ENCODE results near the gene KCNN4.
"Not testable (repeated sequence)": the region's sequence is repeated elsewhere in the genome, so short reads cannot be mapped to it uniquely, and the experiment has no call there.

The KCNN4 gene

DNA sequence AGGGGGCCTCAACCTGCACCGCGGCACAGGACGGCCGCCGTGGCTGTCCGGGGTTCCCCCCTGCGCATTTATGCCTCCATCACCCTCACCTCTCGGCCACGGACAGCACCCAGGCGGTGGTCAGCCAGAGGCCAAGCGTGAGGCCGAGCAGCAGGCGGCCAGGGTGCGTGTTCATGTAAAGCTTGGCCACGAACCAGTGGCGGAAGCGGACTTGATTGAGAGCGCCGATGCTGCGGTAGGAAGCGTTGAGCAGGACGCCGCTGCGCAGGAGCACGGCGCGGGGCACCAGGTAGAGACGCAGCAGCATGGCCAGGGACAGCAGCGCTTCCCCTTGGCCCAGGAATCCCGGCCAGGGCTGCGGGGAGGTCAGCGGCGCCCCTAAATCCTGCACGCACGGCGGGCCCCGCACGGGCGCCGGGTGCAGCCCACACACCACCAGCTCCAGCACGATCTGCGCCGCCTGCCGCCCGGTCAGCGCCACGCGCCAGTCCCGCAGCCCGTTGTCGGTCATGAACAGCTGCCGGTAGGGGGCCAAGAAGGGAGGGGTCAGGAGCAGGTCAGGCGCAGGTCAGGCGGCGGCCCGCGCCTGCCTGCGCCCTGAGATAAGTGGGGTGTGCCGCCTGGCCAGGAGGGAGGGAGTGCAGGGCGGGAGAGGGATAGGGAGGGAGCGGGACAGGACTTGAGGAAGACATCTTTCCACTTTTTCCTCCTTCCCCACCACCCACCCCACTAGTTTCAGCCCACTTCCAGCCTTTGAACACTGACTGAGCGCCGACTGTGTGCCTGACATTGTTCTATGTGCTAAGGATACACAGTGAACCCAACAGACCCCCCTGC is 6.5 kb downstream of the KCNN4 start:
- no peak for DNase-seq

GRCh38 chr19:43773725-43774102 is 7.1 kb downstream of the KCNN4 start:
- no peak for DNase-seq

GRCh38 chr19:43769256-43769655 is 11.5 kb downstream of the KCNN4 start:
- DNase-seq = no peak

- no peak for DNase-seq
Measured at GRCh38 chr19:43768273-43769050, 12.3 kb downstream of the KCNN4 start.

DNA sequence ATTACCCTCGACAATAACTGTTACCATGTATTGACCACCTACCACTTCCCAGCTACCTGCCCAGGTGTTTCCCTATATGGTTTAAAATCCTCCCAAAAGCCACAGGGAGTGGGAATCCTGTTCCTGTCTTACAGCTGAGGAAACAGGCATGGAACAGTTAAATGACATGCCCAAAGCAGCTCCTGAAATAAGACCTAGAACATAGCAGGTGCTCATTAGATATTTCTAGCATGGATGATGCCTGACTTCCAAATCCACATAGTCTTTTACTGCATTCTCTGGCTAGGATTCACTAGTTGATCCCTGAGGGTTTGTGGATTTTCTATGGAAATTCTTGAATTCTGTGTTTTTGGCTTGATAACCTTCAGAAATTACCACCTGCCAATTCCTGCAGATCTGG is 13.0 kb downstream of the KCNN4 start:
- no peak for DNase-seq

DNA sequence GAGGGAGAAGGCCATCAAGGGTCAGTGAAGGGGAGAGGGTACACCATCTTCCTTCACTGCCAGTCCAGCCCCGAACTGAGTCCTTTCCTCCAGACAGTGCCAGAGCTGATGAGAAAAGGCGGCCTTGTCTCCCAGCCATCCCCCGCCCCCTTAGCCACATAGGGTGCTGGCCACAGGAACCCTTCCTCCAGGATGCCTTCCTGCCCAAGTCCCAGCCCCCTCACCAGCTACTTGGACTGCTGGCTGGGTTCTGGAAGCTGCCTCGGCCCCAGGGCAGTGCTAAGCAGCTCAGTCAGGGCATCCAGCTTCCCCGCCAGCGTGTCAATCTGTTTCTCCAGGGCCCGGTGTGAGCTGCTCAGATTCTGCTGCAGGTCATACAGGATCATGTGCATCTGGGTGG is 13.5 kb downstream of the KCNN4 start:
- no peak for DNase-seq

DNA sequence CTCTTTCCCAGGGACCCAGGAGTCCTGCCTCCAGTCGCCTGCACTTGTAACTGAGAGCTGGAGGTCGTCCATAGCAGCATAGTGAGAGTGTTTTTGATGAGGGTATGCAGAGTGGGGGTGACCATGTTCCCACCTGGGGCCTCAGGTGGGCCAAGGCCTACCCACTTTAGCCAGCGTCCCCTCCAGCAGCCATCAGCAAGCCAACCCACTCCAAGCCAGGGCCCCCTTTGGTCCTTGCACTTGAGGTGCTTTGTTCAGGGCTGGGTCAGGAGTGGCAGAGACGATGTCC is 14.1 kb downstream of the KCNN4 start:
- no peak for DNase-seq

GRCh38 chr19:43765109-43765876 is 15.5 kb downstream of the KCNN4 start:
- DNase-seq = peak; percentile 64

- DNase-seq = not testable (repeated sequence)
Measured at GRCh38 chr19:43764684-43765083, 16.1 kb downstream of the KCNN4 start.

GRCh38 chr19:43763473-43763939 is 17.3 kb downstream of the KCNN4 start:
- no peak for DNase-seq

DNA sequence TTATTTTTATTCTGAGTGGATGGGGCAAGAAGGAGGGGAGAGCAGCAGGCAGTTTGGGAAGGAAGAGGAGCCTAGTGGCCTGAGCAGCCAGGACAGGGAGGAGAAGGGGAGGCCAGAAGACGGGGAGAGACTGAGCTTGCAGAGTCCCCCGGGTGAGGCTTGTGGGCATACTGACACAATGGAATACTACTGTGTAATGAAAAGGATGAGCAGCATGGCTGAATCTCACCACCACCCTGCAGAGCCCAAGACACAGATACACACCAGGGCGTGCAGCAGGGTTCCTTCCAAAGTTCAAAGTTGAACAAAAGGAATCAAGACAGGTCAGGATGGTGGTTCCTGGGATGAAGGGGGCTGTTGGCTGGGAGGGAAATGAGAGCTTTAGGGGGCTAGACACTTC is 18.0 kb downstream of the KCNN4 start:
- no peak for DNase-seq

DNA sequence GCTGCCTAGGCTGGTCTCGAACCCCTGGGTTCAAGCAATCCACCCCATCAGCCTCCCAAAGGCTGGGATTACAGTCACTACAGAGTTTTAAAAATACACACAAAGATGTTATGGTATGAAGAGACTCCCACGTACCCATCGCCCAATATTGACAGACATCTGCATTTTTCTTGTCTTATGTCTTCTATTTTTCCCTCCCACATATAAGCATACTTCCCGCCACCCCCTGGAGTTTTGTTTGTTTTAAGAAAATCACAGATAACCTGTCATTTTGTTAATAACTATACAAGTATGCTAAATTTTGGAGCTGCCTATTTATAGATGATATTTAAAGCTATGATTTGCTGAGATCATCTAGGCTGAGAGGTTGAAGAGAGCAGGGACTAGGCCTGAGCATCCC is 19.8 kb downstream of the KCNN4 start:
- no peak for DNase-seq

GRCh38 chr19:43759515-43759914 is 21.3 kb downstream of the KCNN4 start:
- DNase-seq = no peak

- DNase-seq = peak; percentile 73
Measured at GRCh38 chr19:43755256-43755801, 25.4 kb downstream of the KCNN4 start.

- peak; percentile 98 for DNase-seq
Measured at GRCh38 chr19:43754503-43755255, 26.1 kb downstream of the KCNN4 start, which contains the start of gene SMG9. SMG9 (minus strand) TSS chr19:43754962; CDS start chr19:43750741, 4,221 bp downstream.

DNA sequence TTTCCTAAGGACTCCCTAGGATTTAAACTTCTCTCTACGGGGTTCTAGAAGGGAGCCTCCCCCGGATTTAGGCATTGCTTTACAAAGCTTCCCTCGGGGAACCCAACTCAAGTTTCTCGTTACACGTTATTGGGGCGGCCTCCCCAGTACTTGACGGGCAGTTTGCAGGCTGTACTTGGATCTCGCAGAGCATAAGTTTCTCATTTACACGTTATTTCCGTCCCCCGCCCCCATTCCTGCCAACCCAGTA is 26.6 kb downstream of the KCNN4 start:
- no peak for DNase-seq

GRCh38 chr19:43752287-43752875 is 28.4 kb downstream of the KCNN4 start:
- DNase-seq = no peak

GRCh38 chr19:43751466-43752220 is 29.1 kb downstream of the KCNN4 start:
- DNase-seq = no peak

DNA sequence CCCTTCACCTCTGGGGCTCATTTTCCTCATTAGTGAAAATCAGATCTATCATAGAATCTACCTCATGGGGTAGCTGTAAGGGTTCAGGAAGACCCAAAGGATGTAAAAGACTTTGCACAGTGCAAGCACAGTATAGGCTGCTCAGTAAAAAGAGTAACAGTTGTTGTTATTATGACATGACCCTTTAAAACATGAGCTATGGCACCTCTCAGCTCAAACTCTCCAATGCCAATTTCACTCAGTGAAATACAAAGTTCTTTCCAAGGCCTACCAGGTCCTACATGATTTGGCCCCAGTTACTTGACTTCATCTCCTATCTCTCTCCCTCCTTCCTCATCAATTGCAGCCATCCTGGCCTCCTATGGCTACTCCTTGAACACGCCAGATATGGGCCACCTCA is 30.9 kb downstream of the KCNN4 start:
- DNase-seq = no peak

GRCh38 chr19:43749152-43749551 is 31.6 kb downstream of the KCNN4 start:
- DNase-seq = no peak

DNA sequence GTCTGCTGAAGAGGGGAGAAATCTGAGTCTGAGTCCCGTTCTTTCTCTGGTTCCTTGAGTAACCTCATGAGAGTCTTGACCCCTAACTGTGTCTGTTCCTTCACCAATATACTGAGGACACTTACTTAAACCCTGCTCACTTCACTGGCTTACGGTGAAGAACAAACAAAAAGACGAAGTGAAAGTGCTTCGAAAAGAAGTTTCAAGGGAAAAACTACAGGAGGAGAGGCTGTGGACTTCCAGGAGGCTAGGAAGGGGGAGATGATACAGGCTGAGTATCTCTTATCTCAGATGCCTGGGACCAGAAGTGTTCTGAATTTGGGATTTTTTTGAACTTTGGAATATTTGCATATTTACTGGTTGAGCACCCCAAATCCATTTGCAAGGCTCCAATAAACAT is 32.1 kb downstream of the KCNN4 start:
- no peak for DNase-seq

- no peak for DNase-seq
Measured at GRCh38 chr19:43748205-43748594, 32.6 kb downstream of the KCNN4 start.

Data from activated T-cell treated with anti-CD3 and anti-CD28 coated beads, Interleukin-2, amount 50 U/mL, for 1 hour (primary cell).